DMS79 treated with DMSO at 0.1 percent for 48 hours (cell line): ENCODE results near the gene NELFB.
A peak's percentile ranks its signal among the peaks of the same experiment; 100 is the strongest.

ENCODE experiments used
- DNase-seq: peaks from one replicate; lab custom pipeline; 2025; lab: John Stamatoyannopoulos, UW

The NELFB gene

GRCh38 chr9:137281345-137282116 is 26.4 kb downstream of the NELFB start:
- DNase-seq, result no peak

GRCh38 chr9:137286975-137287383 is 31.9 kb downstream of the NELFB start:
- DNase-seq, result no peak

DNA sequence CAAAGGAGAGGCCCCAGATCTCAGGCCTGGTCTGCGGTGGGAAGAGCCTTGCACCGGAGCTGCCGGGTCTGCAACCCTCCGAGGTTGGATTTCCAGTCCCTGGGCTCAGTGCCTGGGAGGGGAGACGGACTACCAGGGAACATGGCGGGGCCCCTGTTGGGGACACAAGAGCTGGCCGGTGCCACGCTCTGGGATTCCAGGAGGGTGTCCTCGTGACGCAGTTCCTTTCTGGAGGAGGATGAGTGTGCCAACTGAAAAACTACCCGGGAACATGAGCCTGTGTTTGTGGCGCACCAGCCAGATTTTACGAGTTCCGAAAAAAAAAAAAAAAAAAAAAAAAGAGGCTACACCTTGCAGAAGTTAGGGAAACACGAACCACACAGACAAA is 38.0 kb downstream of the NELFB start:
- no peak for DNase-seq

DNA sequence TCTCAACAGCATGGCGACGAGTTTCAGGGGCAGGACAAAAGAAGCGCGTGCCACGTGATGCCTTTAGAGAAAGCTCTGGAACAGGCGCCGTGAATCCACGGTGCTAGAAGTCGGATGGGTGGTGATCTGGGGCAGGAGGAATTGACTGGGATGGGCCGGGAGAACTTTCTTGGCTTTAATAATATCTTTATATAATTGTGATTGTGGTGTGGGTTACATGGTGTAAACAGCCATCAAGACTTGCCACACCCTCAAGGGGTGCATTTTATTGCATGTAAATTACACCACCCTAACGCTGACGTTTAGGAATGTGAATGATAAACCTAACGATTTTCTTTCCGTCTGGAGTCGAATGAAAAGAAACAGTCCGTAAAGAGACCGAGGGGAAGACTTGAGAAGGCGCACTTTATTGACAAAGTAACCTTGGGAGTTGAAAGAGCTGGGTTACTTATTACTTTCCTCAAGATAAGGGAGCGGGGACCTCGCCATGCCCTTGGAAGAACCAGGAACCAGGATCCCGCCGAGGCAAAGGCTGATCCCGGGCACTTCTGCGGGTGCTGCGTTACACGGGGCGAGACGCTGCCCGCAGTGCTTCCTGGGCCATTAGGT is 38.5 kb downstream of the NELFB start:
- DNase-seq, result no peak

- DNase-seq, result no peak
Observed at GRCh38 chr9:137294091-137294680, 39.1 kb downstream of the NELFB start.

GRCh38 chr9:137294681-137295237 is 39.6 kb downstream of the NELFB start:
- no peak for DNase-seq

GRCh38 chr9:137295238-137295811 is 40.2 kb downstream of the NELFB start:
- DNase-seq, result no peak

DNA sequence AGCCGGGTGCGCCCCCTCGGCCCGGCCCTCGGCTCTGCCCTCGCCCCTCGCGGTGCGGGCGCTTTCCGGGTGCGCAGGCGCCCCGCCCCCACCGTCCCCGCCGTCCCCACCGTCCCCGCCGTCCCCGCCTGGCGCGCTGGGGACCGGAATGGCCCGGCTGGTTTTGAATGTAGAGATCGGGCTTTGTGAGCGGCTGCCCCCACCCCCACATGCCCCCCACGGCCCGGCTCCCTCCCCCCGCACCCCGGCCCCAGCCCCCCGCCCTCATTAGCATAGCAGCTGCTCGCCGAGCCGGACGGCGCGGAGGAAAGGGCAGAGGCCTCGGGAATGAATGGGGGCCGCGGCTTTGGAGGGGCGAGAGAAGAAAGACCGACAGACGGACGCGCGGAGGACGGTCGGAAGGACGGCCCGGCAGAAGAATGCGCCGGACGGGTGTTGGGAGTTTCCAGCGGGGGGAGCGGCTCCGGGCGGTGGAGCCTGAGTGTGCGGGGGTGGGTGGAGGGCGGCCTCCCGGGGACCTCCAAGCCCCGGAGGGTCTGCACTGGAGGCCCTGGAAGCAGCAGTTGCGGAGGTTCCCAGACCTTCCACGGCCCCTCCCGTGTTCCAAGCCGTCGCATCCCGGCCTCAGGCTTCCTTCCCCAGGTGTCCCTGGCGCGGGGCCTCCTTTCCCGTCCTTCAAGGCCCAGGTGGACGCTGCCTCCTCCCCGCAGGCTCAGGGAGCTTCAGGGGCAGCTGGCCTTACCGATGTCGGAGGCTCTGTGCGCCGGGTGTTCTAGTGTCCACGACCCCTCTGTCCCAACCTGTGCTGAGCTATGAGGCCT is 40.9 kb downstream of the NELFB start:
- DNase-seq, result no peak

DNA sequence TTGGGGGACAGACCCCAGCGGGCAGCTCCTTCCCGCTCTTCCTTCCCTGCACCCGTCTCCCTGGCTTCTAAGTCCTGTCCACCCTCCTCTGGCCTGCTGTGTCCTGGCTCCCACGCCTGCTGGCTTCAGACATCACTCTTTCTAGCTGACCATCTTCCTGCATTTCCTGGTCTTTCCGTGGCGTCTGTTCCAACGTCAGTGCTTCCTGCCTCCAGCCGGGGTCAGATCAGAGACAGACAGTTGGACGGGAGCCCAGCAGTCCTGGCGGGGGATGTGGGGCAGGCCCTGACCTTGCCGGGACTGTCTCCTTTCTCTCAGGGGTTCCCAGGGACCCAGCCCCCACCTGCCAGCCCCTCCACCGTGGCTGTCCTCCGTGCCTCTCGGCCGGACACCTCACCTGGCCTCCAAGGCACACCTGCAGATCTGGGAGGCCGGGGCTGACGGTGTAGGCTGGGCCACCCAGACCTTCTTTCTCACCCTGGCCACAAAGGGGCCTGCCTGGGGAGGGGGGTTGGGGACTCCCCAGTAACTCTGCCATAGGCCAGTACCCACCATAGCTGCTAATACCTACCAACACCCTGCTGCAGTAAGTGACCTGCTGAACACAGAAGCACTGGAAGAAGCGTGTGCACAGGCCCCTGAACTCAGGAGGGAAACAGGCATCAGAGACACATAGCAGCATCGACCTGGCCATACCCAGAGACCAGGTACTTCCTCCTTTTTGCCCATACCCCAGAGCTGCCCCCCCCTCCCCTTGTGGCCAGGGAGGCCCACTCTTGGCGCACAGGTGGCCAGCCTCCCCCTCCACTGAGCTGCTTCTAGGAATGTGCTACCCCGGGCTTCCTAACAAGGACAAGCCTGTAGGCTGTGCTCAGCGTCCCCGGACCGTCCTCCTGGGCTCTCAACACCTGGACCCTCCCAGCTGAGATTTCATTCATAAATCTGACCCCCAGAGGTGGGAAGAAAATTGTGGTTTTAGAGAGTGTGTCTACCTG is 41.8 kb downstream of the NELFB start:
- no peak for DNase-seq

DNA sequence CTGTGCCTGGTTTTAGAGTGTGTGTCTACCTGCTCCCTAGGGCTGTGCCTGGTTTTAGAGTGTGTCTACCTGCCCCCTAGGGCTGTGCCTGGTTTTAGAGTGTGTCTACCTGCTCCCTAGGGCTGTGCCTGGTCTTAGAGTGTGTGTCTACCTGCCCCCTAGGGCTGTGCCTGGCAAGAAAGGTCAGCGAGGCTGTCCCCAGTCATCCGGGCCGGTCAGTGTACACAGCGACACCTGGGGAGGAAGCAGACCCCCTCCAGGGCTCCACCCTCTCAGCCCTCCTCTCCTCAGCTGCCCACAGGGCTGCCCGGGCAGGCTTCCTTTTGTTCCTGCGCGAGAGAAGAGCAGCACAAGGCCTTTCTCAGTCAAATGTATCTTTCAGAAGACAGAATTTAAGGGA is 42.8 kb downstream of the NELFB start:
- no peak for DNase-seq

GRCh38 chr9:137298401-137299202 is 43.5 kb downstream of the NELFB start:
- DNase-seq, result no peak

DNA sequence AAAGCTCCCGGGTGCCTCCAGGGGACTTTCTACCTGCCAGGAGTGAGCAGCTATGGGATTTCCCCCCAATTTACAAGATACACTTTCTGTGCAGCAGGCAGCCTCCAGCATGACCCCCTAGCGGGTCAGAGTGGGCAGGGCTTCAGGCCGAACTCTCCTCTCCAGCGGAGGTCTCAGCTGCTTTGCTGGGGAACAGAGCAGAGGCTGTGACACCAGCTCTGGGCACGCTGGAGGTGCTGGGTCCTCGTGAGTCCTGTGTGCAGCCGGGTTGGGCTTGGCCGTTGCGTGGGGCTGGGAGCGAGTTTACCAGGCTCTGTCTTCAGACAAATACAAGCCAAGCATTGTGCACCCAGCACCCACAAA is 44.1 kb downstream of the NELFB start:
- DNase-seq, result no peak

DNA sequence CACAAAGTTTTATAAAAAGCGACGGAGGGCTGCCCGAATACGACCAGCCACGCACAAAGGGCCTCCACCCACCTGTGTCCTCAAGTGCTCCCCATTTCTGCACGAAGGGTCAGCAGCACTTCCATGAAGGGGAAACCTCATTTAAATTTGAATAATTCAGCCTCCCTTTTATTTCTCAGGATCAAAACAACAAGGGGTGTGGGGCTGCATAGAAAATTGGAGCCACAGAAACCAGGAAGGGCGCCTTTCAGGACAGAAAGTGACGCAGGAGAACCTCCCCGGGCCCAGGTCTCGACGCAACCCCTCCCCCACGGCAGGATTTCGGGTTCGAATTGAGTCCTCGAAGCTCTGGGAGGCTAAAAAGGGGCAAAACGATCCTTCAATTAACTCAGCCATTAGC is 44.8 kb downstream of the NELFB start:
- DNase-seq, result no peak

DNA sequence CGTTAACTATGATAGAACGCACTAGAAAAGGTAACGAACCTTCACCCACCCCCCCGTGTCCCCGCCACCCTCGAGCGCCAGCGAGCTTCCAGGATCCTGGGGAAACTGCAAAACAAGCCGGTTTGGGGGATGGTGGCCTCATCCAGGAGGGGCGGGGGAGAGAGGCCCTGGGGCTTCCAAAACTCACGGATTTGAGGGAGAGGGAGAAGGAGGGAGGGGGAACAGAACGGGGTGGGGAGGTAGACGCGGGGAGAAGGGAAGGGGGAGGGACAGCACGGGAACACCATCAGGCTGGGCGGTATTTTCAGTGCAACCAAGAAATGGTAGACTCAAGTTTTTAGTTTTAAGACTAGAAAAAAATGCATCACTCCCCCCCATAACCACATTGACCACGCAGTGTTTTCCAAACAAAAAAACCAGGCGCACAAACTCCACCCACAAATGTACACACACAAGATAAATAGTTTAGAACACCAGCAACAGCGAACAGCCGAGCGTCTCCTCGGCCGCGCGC is 45.5 kb downstream of the NELFB start:
- peak; percentile 42 for DNase-seq

GRCh38 chr9:137301081-137301947 is 46.2 kb downstream of the NELFB start:
- peak; percentile 21 for DNase-seq

DNA sequence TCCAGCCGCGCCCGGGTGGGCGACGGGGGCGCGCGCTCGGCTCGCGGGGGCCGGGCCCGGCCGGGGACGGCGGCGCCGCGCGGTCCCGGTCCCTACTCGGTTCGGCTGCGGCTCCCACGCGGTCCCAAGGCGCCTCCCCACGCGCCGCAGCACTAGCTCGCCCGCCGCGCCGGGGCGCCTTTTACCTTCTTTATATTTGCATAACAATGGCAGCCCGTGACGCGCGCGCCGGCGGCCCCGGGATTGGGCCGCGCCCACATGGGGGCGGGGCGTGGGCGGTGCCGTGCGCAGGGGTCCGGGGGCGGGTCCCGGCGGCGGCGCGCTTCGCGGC is 47.0 kb downstream of the NELFB start, which contains the start of gene NRARP:
TSS of gene NRARP (minus strand) at position 154 of the 331 bp plus-strand sequence. CDS start 343 bp downstream, outside the sequence.
- DNase-seq, result peak; percentile 66

- peak; percentile 53 for DNase-seq
Observed at GRCh38 chr9:137302449-137303150, 47.5 kb downstream of the NELFB start.
